ENCODE measurements around the gene PLB1. TPM values are rescaled to one million over a fixed set of nuclear protein-coding genes. Genes with fewer than 3 reads are reported as not detected.

PLB1 gene
- total RNA-seq, 1 donor from 2014 or later = not detected

GRCh38 chr2:28653892-28654662 lies 158.2 kb downstream of the PLB1 start:
- Mint-ChIP-seq H3K27ac (ENCODE audit: unreplicated experiment) (no peak overlapping the region), H3K4me3 (ENCODE audit: unreplicated experiment) (no peak overlapping the region), H3K9me3 (ENCODE audit: unreplicated experiment) (no peaks in the 10 kb centered on the region), H3K4me1 (ENCODE audit: low read depth, unreplicated experiment) (no peaks in the 10 kb centered on the region), H3K36me3 (ENCODE audit: unreplicated experiment) (peaks cover 5% of the 10 kb centered on the region), H3K27me3 (ENCODE audit: unreplicated experiment) (no peaks in the 10 kb centered on the region)
- no peak for DNase-seq
- TF ChIP-seq CTCF (IDR thresholded peaks at IDR 0.05; ENCODE audit: partially characterized antibody, unreplicated experiment) = no peak

- no peak for TF ChIP-seq CTCF (IDR thresholded peaks at IDR 0.05; ENCODE audit: partially characterized antibody, unreplicated experiment)
- H3K36me3 Mint-ChIP-seq (ENCODE audit: unreplicated experiment) = peaks cover 5% of the 10 kb centered on the region
- DNase-seq = no peak
- no peak overlapping the region for H3K4me3 Mint-ChIP-seq (ENCODE audit: unreplicated experiment)
- no peaks in the 10 kb centered on the region for H3K4me1 Mint-ChIP-seq (ENCODE audit: low read depth, unreplicated experiment)
- H3K27me3 Mint-ChIP-seq (ENCODE audit: unreplicated experiment) = no peaks in the 10 kb centered on the region
- no peaks in the 10 kb centered on the region for H3K9me3 Mint-ChIP-seq (ENCODE audit: unreplicated experiment)
- H3K27ac Mint-ChIP-seq (ENCODE audit: unreplicated experiment) = no peak overlapping the region
Observed at GRCh38 chr2:28654663-28655320, 158.9 kb downstream of the PLB1 start.

- Mint-ChIP-seq H3K27ac (ENCODE audit: unreplicated experiment) (no peak overlapping the region), H3K4me1 (ENCODE audit: low read depth, unreplicated experiment) (no peaks in the 10 kb centered on the region), H3K9me3 (ENCODE audit: unreplicated experiment) (no peaks in the 10 kb centered on the region)
Observed at GRCh38 chr2:28656937-28657615, 161.2 kb downstream of the PLB1 start.

GRCh38 chr2:28658369-28658768 lies 162.5 kb downstream of the PLB1 start:
- Mint-ChIP-seq H3K27ac (ENCODE audit: unreplicated experiment) (no peak overlapping the region), H3K4me3 (ENCODE audit: unreplicated experiment) (no peak overlapping the region), H3K36me3 (ENCODE audit: unreplicated experiment) (peaks cover 5% of the 10 kb centered on the region), H3K9me3 (ENCODE audit: unreplicated experiment) (no peaks in the 10 kb centered on the region), H3K4me1 (ENCODE audit: low read depth, unreplicated experiment) (no peaks in the 10 kb centered on the region), H3K27me3 (ENCODE audit: unreplicated experiment) (no peaks in the 10 kb centered on the region)
- TF ChIP-seq CTCF (IDR thresholded peaks at IDR 0.05; ENCODE audit: partially characterized antibody, unreplicated experiment) = no peak
- DNase-seq = no peak

More at GRCh38 chr2:28656937-28657615, 161.2 kb downstream of the PLB1 start:
- no peak for TF ChIP-seq CTCF (IDR thresholded peaks at IDR 0.05; ENCODE audit: partially characterized antibody, unreplicated experiment)
- no peak for DNase-seq
- no peaks in the 10 kb centered on the region for H3K27me3 Mint-ChIP-seq (ENCODE audit: unreplicated experiment)
- H3K36me3 Mint-ChIP-seq (ENCODE audit: unreplicated experiment) = peaks cover 5% of the 10 kb centered on the region
- H3K4me3 Mint-ChIP-seq (ENCODE audit: unreplicated experiment) = no peak overlapping the region

All from glutamatergic neuron (in vitro differentiated cells).